ENCODE data around the gene RIMBP2.

The RIMBP2 gene

GRCh38 chr12:130452546-130452945, 263.6 kb downstream of the RIMBP2 start:
- Histone ChIP-seq H3K9ac (ENCODE audit: low read length) (no peak overlapping the region), H3K9me2 (replicated peaks; ENCODE audit: insufficient read depth, low read length) (no peaks in the 10 kb centered on the region), H3K9me3 (replicated peaks; ENCODE audit: insufficient read depth, low read length) (no peaks in the 10 kb centered on the region), H4K20me1 (ENCODE audit: insufficient read depth, low read length) (no peaks in the 10 kb centered on the region), H2AFZ (ENCODE audit: low read length) (no peak overlapping the region), H3K4me1 (ENCODE audit: low read length) (no peaks in the 10 kb centered on the region), H3K79me2 (ENCODE audit: low read length) (no peaks in the 10 kb centered on the region), H3K27me3 (replicated peaks; ENCODE audit: insufficient read depth, low read length) (no peaks in the 10 kb centered on the region), H3K27ac (ENCODE audit: low read length) (no peak overlapping the region), H3K36me3 (replicated peaks; ENCODE audit: insufficient read depth, low read length) (no peaks in the 10 kb centered on the region), H3F3A (ENCODE audit: insufficient read depth, low read length) (no peaks in the 10 kb centered on the region), H3K4me3 (ENCODE audit: low read length) (no peak overlapping the region), H3K4me2 (ENCODE audit: low read depth, low read length) (no peak overlapping the region)
- DNase-seq = no peak
- TF ChIP-seq CTCF (IDR thresholded peaks at IDR 0.05; ENCODE audit: low read length) (no peak), EZH2 (optimal IDR thresholded peaks at IDR 0.05; ENCODE audit: low read depth, low read length) (no peak), EZH2phosphoT487 (IDR thresholded peaks at IDR 0.05; ENCODE audit: low read length) (no peak)

- H3K9me2 ChIP-seq (replicated peaks; ENCODE audit: insufficient read depth, low read length) = no peaks in the 10 kb centered on the region
- H4K20me1 ChIP-seq (ENCODE audit: insufficient read depth, low read length) = no peaks in the 10 kb centered on the region
- no peaks in the 10 kb centered on the region for H3K36me3 ChIP-seq (replicated peaks; ENCODE audit: insufficient read depth, low read length)
- H3K27ac ChIP-seq (ENCODE audit: low read length) = no peak overlapping the region
- H2AFZ ChIP-seq (ENCODE audit: low read length) = no peak overlapping the region
- H3K79me2 ChIP-seq (ENCODE audit: low read length) = no peaks in the 10 kb centered on the region
- H3K9me3 ChIP-seq (replicated peaks; ENCODE audit: insufficient read depth, low read length) = no peaks in the 10 kb centered on the region
- H3K27me3 ChIP-seq (replicated peaks; ENCODE audit: insufficient read depth, low read length) = no peaks in the 10 kb centered on the region
- no peaks in the 10 kb centered on the region for H3F3A ChIP-seq (ENCODE audit: insufficient read depth, low read length)
- no peak overlapping the region for H3K4me3 ChIP-seq (ENCODE audit: low read length)
- TF ChIP-seq EZH2phosphoT487 (IDR thresholded peaks at IDR 0.05; ENCODE audit: low read length) (no peak), EZH2 (optimal IDR thresholded peaks at IDR 0.05; ENCODE audit: low read depth, low read length) (no peak), CTCF (IDR thresholded peaks at IDR 0.05; ENCODE audit: low read length) (no peak)
- no peak overlapping the region for H3K4me2 ChIP-seq (ENCODE audit: low read depth, low read length)
- no peak for DNase-seq
- H3K9ac ChIP-seq (ENCODE audit: low read length) = no peak overlapping the region
- H3K4me1 ChIP-seq (ENCODE audit: low read length) = no peaks in the 10 kb centered on the region
These were observed 264.8 kb downstream of the RIMBP2 start for GRCh38 chr12:130451001-130451930.

- Histone ChIP-seq H3K9me3 (replicated peaks; ENCODE audit: insufficient read depth, low read length) (no peaks in the 10 kb centered on the region), H3K27me3 (replicated peaks; ENCODE audit: insufficient read depth, low read length) (no peaks in the 10 kb centered on the region), H3K79me2 (ENCODE audit: low read length) (no peaks in the 10 kb centered on the region), H3K27ac (ENCODE audit: low read length) (no peak overlapping the region), H3K9ac (ENCODE audit: low read length) (no peak overlapping the region), H4K20me1 (ENCODE audit: insufficient read depth, low read length) (no peaks in the 10 kb centered on the region), H3F3A (ENCODE audit: insufficient read depth, low read length) (no peaks in the 10 kb centered on the region), H3K4me1 (ENCODE audit: low read length) (no peaks in the 10 kb centered on the region), H2AFZ (ENCODE audit: low read length) (no peak overlapping the region), H3K4me3 (ENCODE audit: low read length) (no peak overlapping the region), H3K9me2 (replicated peaks; ENCODE audit: insufficient read depth, low read length) (no peaks in the 10 kb centered on the region), H3K4me2 (ENCODE audit: low read depth, low read length) (no peak overlapping the region), H3K36me3 (replicated peaks; ENCODE audit: insufficient read depth, low read length) (no peaks in the 10 kb centered on the region)
- no peak for DNase-seq
- TF ChIP-seq EZH2phosphoT487 (IDR thresholded peaks at IDR 0.05; ENCODE audit: low read length) = no peak
- no peak for TF ChIP-seq CTCF (IDR thresholded peaks at IDR 0.05; ENCODE audit: low read length)
- no peak for TF ChIP-seq EZH2 (optimal IDR thresholded peaks at IDR 0.05; ENCODE audit: low read depth, low read length)
These were observed 266.8 kb downstream of the RIMBP2 start for GRCh38 chr12:130449291-130449690.
